DOHH2 (cell line): Measurements from ENCODE around the gene PCSK7.
A peak's percentile ranks its signal among the peaks of the same experiment; 100 is the strongest.

Experiments
- H3F3A ChIP-seq: fragments of 200-600 bp; sonication (generic), shearing (Covaris generic); 2 replicates; pipeline ENCODE4 v1.6.0; 2016; ENCODE audit warnings: antibody characterized with exemption, mild to moderate bottlenecking; ENCODE audit not compliant: control insufficient read depth, insufficient read depth
- H3K27ac ChIP-seq: fragments of 200-600 bp; sonication (generic); 2 replicates; pipeline ENCODE4 v1.5.1; 2014; ENCODE audit warnings: low read depth, mild to moderate bottlenecking, low read length, moderate library complexity
- H3K27me3 ChIP-seq: fragments of 200-600 bp; sonication (generic); 2 replicates; pipeline ENCODE4 v1.6.1; 2014; ENCODE audit warnings: mild to moderate bottlenecking, low read length, mixed read lengths; ENCODE audit not compliant: control insufficient read depth
- H3K36me3 ChIP-seq: fragments of 200-600 bp; sonication (generic); 2 replicates; pipeline ENCODE4 v1.6.1; 2014; ENCODE audit warnings: mild to moderate bottlenecking, low read length, moderate library complexity, mixed read lengths; ENCODE audit not compliant: control insufficient read depth
- H3K4me1 ChIP-seq: fragments of 200-600 bp; sonication (generic); 2 replicates; pipeline ENCODE4 v1.6.1; 2014; ENCODE audit warnings: mild to moderate bottlenecking, low read length, mixed read lengths; ENCODE audit not compliant: control insufficient read depth
- H3K4me2 ChIP-seq: fragments of 200-600 bp; sonication (generic); 2 replicates; pipeline ENCODE4 v1.6.0; 2014; ENCODE audit warnings: mild to moderate bottlenecking, low read length, moderate library complexity
- H3K4me3 ChIP-seq: fragments of 200-600 bp; sonication (generic); 2 replicates; pipeline ENCODE4 v1.5.1; 2014; ENCODE audit warnings: mild to moderate bottlenecking, low read length, mixed read lengths
- H3K79me2 ChIP-seq: fragments of 200-600 bp; sonication (generic); 2 replicates; pipeline ENCODE4 v1.6.1; 2014; ENCODE audit warnings: mild to moderate bottlenecking, low read length, mixed read lengths; ENCODE audit not compliant: control insufficient read depth
- H3K9me2 ChIP-seq: fragments of 200-600 bp; sonication (generic); replicated peaks from 2 replicates; pipeline ENCODE4 v1.6.1; 2014; ENCODE audit warnings: mild to moderate bottlenecking, low read length, mixed read lengths; ENCODE audit not compliant: control insufficient read depth
- H3K9me3 ChIP-seq: fragments of 200-600 bp; sonication (generic); 2 replicates; pipeline ENCODE4 v1.6.1; 2014; ENCODE audit warnings: antibody characterized with exemption, low read length, mixed read lengths; ENCODE audit not compliant: control insufficient read depth, insufficient read depth
- H4K20me1 ChIP-seq: fragments of 200-600 bp; sonication (generic); 2 replicates; pipeline ENCODE4 v1.6.0; 2014; ENCODE audit warnings: low read depth, mild to moderate bottlenecking, antibody characterized with exemption, low read length, moderate library complexity; ENCODE audit not compliant: control insufficient read depth, insufficient read depth
- CTCF ChIP-seq: fragments of 200-600 bp; sonication (generic); IDR thresholded peaks from one replicate; pipeline ENCODE4 v1.5.1; 2014; ENCODE audit warnings: antibody characterized with exemption, mild to moderate bottlenecking, low read depth, low read length; ENCODE audit not compliant: poor library complexity, severe bottlenecking
- EZH2phosphoT487 ChIP-seq: fragments of 200-600 bp; sonication (generic); IDR thresholded peaks from 2 replicates; pipeline ENCODE4 v1.6.1; 2017; ENCODE audit warnings: borderline replicate concordance, mild to moderate bottlenecking, antibody characterized with exemption, low read length, moderate library complexity, mixed read lengths

PCSK7 gene

DNA sequence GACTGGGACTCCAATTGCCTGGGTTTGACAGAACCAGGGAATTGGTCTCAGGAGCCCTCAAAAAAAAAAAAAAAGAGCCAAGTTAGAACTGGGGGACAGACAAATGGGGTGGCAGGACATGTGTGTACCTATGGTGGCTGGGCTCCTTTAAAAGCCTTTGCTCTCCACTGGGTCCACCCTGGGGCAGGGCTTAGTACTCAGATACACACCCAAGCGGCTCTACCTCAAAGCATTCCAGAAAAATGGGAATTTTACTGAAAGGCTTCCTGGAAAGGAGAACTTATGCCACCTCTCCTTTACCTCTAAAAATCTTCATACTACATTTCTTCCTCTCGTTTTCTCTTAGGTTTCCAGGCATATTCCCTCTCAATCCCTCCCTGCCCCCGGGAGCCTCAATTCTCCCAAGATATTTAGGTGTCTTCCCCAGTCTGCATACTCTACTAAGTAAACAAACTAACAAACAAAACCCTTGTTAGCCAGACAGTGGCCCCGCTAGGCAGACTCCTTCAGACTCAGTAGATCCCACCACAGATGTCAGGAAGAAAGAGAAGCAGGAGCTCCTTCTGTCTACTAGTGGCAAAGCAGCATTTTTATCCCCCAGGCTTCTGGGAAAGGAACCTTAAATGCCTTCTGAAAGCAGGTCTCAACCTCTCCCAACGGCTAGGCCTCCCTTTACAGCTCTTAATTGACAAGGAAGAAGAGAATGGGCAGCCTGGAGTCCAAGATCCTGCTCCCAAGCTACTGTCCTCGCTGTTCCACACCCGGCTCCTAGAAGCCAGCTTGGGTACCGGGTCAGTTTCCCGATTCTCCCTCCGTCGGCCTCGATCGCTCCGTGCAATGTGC is 653 bp downstream of the PCSK7 start:
- H3F3A ChIP-seq = peaks cover 5% of the 10 kb centered on the region; the same call in 1 of the 2 replicates
- H4K20me1 ChIP-seq = no peaks in the 10 kb centered on the region
- H3K9me2 ChIP-seq = no peaks in the 10 kb centered on the region
- H3K9me3 ChIP-seq = no peaks in the 10 kb centered on the region
- H3K4me1 ChIP-seq = peaks cover 28% of the 10 kb centered on the region
- TF ChIP-seq CTCF (no peak), EZH2phosphoT487 (no peak)
- H3K36me3 ChIP-seq = peaks cover 36% of the 10 kb centered on the region
- H3K4me2 ChIP-seq = peak overlapping the region; percentile 81
- H3K4me3 ChIP-seq = peak overlapping the region; percentile 95
- no peaks in the 10 kb centered on the region for H3K27me3 ChIP-seq
- H3K27ac ChIP-seq = peak overlapping the region; percentile 39
- H3K79me2 ChIP-seq = peaks cover 38% of the 10 kb centered on the region

DNA sequence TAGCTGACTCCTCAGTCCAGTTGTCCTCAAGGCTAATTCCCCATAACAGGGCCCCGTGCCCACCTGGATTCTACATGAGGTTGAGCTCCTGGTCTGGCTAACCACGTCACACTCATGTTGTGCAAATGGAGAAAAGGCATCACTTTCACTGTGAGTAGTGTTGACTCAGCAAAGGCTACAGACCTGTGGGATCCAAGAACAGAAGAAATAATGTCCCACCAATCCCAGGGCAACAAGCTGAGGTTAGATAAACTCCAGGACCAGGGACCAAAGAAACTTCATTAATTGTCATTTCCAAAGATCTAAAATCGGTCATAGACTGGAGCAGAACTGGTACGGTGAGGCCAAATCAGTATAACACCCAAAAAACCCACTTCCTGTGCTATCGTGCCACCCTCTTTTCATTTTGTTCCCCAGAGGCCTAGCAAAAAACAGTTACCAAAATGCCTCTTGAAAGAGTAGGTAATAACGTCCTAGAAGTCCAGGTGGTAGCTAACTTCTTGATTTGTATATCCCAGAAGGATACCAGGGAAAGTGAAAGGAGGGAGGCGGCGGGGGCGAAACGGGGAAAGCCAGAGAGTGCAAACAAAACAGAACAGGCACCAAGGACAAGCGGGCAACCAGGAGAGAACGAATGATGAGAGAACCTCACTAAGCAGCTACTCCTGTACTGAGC is 1.4 kb downstream of the PCSK7 start:
- H3K27me3 ChIP-seq = no peaks in the 10 kb centered on the region
- no peaks in the 10 kb centered on the region for H3K9me2 ChIP-seq
- TF ChIP-seq EZH2phosphoT487 (no peak), CTCF (no peak)
- peaks cover 38% of the 10 kb centered on the region for H3K79me2 ChIP-seq
- H4K20me1 ChIP-seq = no peaks in the 10 kb centered on the region
- H3K9me3 ChIP-seq = no peaks in the 10 kb centered on the region
- peak overlapping the region; percentile 95 for H3K4me3 ChIP-seq
- H3F3A ChIP-seq = peaks cover 5% of the 10 kb centered on the region; the same call in 1 of the 2 replicates
- H3K4me2 ChIP-seq = peak overlapping the region; percentile 81
- peaks cover 28% of the 10 kb centered on the region for H3K4me1 ChIP-seq
- H3K27ac ChIP-seq = peak overlapping the region; percentile 39
- peaks cover 42% of the 10 kb centered on the region for H3K36me3 ChIP-seq

GRCh38 chr11:117229931-117230285 is 2.0 kb downstream of the PCSK7 start:
- H3F3A ChIP-seq = peaks cover 5% of the 10 kb centered on the region; the same call in 1 of the 2 replicates
- TF ChIP-seq EZH2phosphoT487 (no peak), CTCF (no peak)
- H4K20me1 ChIP-seq = no peaks in the 10 kb centered on the region
- H3K9me2 ChIP-seq = no peaks in the 10 kb centered on the region
- H3K36me3 ChIP-seq = peaks cover 45% of the 10 kb centered on the region
- no peaks in the 10 kb centered on the region for H3K9me3 ChIP-seq
- H3K4me3 ChIP-seq = peak overlapping the region; percentile 95
- peaks cover 28% of the 10 kb centered on the region for H3K4me1 ChIP-seq
- peaks cover 38% of the 10 kb centered on the region for H3K79me2 ChIP-seq
- H3K4me2 ChIP-seq = peak overlapping the region; percentile 81
- H3K27me3 ChIP-seq = no peaks in the 10 kb centered on the region
- peak overlapping the region; percentile 39; the same call in 1 of the 2 replicates for H3K27ac ChIP-seq
